ENCODE data around the gene CKB. TPM values are rescaled to one million over a fixed set of nuclear protein-coding genes. Genes with fewer than 3 reads are reported as not detected.

The CKB gene
- total and polyA plus RNA-seq, 9 of the 15 experiments (the other 6 are each of a cell fraction or from before 2014, with no cell fraction given), result 23.9 to 692 (median 132) TPM

DNA sequence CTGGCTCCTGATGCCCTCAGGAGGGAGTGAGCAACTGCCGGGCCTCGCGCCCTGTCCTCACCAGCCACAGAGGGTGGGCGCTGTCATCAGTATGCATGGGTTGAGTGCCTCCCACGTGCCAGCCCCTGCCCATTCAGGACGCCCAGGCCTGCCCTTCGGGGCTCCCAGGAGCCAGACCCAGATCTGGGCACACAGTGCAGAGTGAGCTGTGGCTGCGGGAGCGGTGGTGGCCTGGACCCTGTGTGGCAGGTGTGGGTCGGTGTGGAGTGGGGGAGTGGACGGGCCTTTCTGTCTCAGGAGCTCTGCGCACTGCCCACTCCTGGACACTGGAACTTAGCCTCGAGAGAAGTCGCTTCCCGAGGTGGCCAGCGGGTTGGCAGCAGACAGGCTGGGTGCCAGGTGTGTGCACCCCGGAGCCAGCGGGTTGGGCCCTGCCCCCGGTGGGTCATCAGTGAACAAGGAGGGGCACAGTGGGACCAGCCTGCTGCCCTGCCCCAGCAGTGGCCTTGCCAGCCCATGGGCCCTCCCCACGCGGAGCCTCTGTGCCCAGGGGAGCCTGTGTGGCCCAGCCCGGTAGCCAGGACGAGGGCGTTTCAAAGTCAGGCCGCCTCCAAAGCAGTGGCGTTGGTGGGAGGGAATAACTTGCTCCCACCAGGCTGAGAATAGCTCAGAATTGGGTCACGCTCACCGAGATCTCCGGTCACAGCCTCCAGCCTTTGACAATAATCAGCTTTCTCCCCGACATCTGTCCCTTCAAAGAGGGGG lies 15.8 kb upstream of the CKB start:
- Histone ChIP-seq H3K4me1 (replicated peaks in 1 of 2; ENCODE audit: control insufficient read depth in 2 of 2, insufficient read depth in 2 of 2, low read length in 2 of 2) (peaks cover 0 to 86% of the 10 kb centered on the region in 2 experiments; a peak in 2 of 5 replicates), H3K4me3 (no peak overlapping the region), H3K9me1 (ENCODE audit: control insufficient read depth, insufficient read depth, low read length) (no peaks in the 10 kb centered on the region), H3K36me3 (ENCODE audit: control insufficient read depth, insufficient read depth, low read length) (peaks cover 23% of the 10 kb centered on the region; the same call in 1 of the 3 replicates), H3K27me3 (ENCODE audit: control insufficient read depth in 2 of 2, insufficient read depth in 2 of 2, low read length in 2 of 2) (no peaks in the 10 kb centered on the region), H3K9me3 (replicated peaks; ENCODE audit: control insufficient read depth, insufficient read depth, low read depth, low read length) (no peaks in the 10 kb centered on the region), H4K20me1 (replicated peaks; ENCODE audit: control insufficient read depth, insufficient read depth, low read length) (no peaks in the 10 kb centered on the region), H3K79me2 (ENCODE audit: control insufficient read depth, insufficient read depth, low read length) (no peaks in the 10 kb centered on the region), H3K27ac (ENCODE audit: extremely low read depth, low read depth, low read length) (no peak overlapping the region), H2AFZ (ENCODE audit: low read depth, low read length) (no peak overlapping the region), H3K4me2 (ENCODE audit: insufficient read depth, low read length) (no peak overlapping the region), H3K9ac (ENCODE audit: insufficient read depth in 1 of 2, low read depth in 2 of 2, low read length in 2 of 2) (peak overlapping the region in 1 of 2 experiments; percentile 45; a peak in 1 of 4 replicates)
- no peak for DNase-seq (ENCODE audit: extremely low read depth in 1 of 4, low spot score in 3 of 4)
- no peak for FAIRE-seq
- CTCF ChIA-PET (ENCODE audit: low intra/inter-chr PET ratio), result no interaction called here
- intact Hi-C loops (cut with micrococcal nuclease) (no loop called here), in situ Hi-C loops (cut with MboI) (loop anchor here (10.0 kb wide), 1 partner anchor 454 kb away; the partner anchor contains the start of gene LBHD2)
- no TSS peak for BruUV-seq (replicated peaks)
- no peak for ATAC-seq
- TF ChIP-seq KLF13 (tag; IDR thresholded peaks at IDR 0.05; ENCODE audit: borderline replicate concordance, low read depth) (no peak), RBM25 (IDR thresholded peaks at IDR 0.05; ENCODE audit: low read depth, low read length, severe bottlenecking) (no peak), ZNF23 (CRISPR knock-in tag; IDR thresholded peaks at IDR 0.05) (no peak), ZNF696 (CRISPR knock-in tag; conservative IDR thresholded peaks at IDR 0.05) (no peak), TCFL5 (CRISPR knock-in tag; conservative IDR thresholded peaks at IDR 0.05) (no peak), HNRNPL (IDR thresholded peaks at IDR 0.05; ENCODE audit: low read depth, low read length) (peak; percentile 54; the same call in 1 of the 2 replicates), ZSCAN32 (CRISPR knock-in tag; IDR thresholded peaks at IDR 0.05) (no peak), POLR2G (IDR thresholded peaks at IDR 0.05; ENCODE audit: low read depth, low read length) (peak; percentile 72), RBM34 (IDR thresholded peaks at IDR 0.05; ENCODE audit: borderline replicate concordance, insufficient read depth, low read length) (no peak), MTA2 (IDR thresholded peaks at IDR 0.05; ENCODE audit: low read depth) (no peak), RAD51 (IDR thresholded peaks at IDR 0.05; ENCODE audit: borderline replicate concordance, low read depth) (no peak), PURB (CRISPR knock-in tag; IDR thresholded peaks at IDR 0.05; ENCODE audit: low read depth) (no peak), POLR2A (conservative IDR thresholded peaks at IDR 0.05) (0 out of 2 replicates have a peak, but pooled peaks have one; percentile 17), C11orf30 (IDR thresholded peaks at IDR 0.05; ENCODE audit: low read depth) (no peak), CREM (IDR thresholded peaks at IDR 0.05; ENCODE audit: low read depth) (no peak)
- TF ChIP-seq, protein P1, sequence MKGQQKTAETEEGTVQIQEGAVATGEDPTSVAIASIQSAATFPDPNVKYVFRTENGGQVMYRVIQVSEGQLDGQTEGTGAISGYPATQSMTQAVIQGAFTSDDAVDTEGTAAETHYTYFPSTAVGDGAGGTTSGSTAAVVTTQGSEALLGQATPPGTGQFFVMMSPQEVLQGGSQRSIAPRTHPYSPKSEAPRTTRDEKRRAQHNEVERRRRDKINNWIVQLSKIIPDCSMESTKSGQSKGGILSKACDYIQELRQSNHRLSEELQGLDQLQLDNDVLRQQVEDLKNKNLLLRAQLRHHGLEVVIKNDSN (CRISPR knock-in tag; IDR thresholded peaks at IDR 0.05), result no peak
- TF ChIP-seq, protein P2, sequence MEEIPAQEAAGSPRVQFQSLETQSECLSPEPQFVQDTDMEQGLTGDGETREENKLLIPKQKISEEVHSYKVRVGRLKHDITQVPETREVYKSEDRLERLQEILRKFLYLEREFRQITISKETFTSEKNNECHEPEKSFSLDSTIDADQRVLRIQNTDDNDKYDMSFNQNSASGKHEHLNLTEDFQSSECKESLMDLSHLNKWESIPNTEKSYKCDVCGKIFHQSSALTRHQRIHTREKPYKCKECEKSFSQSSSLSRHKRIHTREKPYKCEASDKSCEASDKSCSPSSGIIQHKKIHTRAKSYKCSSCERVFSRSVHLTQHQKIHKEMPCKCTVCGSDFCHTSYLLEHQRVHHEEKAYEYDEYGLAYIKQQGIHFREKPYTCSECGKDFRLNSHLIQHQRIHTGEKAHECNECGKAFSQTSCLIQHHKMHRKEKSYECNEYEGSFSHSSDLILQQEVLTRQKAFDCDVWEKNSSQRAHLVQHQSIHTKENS (CRISPR knock-in tag; IDR thresholded peaks at IDR 0.05), result no peak
- WGBS (ENCODE audit: insufficient coverage, low coverage, missing lambda C conversion rate), result 61% methylated on average over 27 of the region's 30 CpGs
- POLR2A ChIA-PET, result interaction anchor here (0.6 to 1.6 kb wide), 5 partner anchors 9 to 202 kb away, joined by 3 to 7 read pairs (median 3); partner anchors contain the start of gene TRMT61A
